Measurements from ENCODE around the gene MEGF6.

MEGF6 gene

DNA sequence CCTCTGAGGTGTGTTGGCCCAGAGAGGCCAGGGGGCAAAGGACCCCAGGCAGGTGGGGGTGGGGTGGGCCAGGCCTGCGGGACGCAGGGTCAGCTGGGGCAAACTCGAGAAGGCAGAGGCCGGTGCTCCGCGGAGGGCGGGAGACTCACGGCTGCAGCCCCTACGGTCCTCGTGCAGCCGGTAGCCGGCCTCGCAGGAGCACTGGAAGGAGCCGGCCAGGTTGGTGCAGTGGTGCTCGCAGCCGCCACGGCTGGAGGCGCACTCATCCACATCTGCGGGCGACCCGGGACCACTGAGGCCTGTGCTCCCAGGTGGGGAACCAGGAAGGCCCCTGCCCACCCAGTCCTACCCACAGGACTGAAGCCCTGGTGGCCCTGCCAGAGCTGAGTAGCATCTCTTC lies 101.6 kb downstream of the MEGF6 start:
- Mint-ChIP-seq H3K4me3 (no peak overlapping the region), H3K36me3 (ENCODE audit: low read depth) (no peaks in the 10 kb centered on the region), H3K27ac (no peak overlapping the region), H3K27me3 (ENCODE audit: low read depth, poor library complexity) (no peaks in the 10 kb centered on the region), H3K4me1 (no peaks in the 10 kb centered on the region), H3K9me3 (no peaks in the 10 kb centered on the region)
- TF ChIP-seq, protein P1, sequence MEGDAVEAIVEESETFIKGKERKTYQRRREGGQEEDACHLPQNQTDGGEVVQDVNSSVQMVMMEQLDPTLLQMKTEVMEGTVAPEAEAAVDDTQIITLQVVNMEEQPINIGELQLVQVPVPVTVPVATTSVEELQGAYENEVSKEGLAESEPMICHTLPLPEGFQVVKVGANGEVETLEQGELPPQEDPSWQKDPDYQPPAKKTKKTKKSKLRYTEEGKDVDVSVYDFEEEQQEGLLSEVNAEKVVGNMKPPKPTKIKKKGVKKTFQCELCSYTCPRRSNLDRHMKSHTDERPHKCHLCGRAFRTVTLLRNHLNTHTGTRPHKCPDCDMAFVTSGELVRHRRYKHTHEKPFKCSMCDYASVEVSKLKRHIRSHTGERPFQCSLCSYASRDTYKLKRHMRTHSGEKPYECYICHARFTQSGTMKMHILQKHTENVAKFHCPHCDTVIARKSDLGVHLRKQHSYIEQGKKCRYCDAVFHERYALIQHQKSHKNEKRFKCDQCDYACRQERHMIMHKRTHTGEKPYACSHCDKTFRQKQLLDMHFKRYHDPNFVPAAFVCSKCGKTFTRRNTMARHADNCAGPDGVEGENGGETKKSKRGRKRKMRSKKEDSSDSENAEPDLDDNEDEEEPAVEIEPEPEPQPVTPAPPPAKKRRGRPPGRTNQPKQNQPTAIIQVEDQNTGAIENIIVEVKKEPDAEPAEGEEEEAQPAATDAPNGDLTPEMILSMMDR (IDR thresholded peaks at IDR 0.05), result no peak
- no peak for DNase-seq

DNA sequence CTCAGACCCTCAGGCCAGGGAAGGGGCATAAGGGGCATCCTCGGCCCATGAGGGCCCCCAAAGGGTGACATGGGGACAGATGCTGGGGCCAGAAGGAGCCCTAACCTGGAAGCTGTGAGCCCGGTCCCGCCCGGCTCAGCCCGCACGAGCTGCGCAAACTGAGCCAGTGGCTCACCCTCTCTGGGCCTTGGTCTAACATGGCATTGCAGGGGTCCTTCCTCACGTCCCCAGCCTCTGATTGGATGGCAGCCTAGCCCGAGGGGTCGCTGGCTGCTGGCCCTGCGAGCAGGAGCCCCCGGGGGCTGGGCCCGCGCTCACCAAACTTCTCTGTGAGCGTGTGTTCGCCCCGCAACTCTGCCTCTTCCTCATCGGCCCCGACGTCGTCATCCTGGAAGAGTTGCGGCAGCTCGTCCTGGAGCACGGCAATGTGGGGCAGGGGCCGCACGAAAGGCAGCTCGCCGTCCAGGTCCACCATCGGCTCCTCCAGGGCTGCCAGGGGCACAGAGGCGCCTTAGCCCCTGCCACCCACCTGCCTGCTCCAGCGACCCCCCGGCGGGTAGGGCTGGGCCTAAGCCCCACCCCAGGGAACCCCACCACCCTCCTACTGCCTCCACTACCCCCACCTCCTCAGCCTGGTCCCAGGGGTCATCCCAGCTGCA lies 102.4 kb downstream of the MEGF6 start:
- Mint-ChIP-seq H3K4me3 (no peak overlapping the region), H3K4me1 (no peaks in the 10 kb centered on the region), H3K36me3 (ENCODE audit: low read depth) (no peaks in the 10 kb centered on the region), H3K27ac (no peak overlapping the region), H3K9me3 (no peaks in the 10 kb centered on the region), H3K27me3 (ENCODE audit: low read depth, poor library complexity) (no peaks in the 10 kb centered on the region)
- DNase-seq, result no peak
- TF ChIP-seq, protein P1 (IDR thresholded peaks at IDR 0.05), result no peak

DNA sequence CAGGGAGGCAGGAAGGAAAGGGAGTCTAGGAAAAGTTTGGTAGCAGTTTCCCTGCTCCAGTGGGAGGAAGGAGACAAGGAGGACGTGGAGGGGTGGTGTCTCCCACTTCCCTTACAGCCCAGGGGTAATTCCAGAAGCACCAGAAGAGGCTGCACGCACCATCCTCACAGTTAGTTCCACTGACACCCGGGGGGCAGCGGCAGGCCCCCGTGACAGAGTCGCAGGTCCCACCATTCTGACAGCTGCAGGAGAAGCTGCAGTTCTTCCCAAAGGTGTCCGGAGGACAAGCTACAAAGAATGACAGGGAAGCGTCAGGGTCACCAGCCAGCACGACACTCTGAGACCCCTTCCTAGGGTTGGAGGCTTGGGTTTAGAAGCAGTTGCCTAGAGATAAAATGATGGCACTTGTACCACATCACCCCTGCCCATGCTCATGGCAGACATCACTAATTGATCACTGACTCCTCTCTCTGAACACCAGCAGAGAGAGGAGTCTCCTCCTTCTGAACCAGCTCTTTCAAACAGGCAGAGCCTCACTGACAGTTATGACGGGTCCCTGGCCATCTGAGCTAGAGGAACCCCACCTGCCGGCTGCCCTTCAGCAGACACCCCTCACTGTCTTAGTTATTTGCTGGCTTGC lies 103.6 kb downstream of the MEGF6 start:
- no peaks in the 10 kb centered on the region for H3K36me3 Mint-ChIP-seq (ENCODE audit: low read depth)
- DNase-seq, result no peak
- no peaks in the 10 kb centered on the region for H3K27me3 Mint-ChIP-seq (ENCODE audit: low read depth, poor library complexity)
- TF ChIP-seq, protein P1 (IDR thresholded peaks at IDR 0.05), result no peak
- no peak overlapping the region for H3K27ac Mint-ChIP-seq
- no peaks in the 10 kb centered on the region for H3K4me1 Mint-ChIP-seq
- no peak overlapping the region for H3K4me3 Mint-ChIP-seq
- H3K9me3 Mint-ChIP-seq, result no peaks in the 10 kb centered on the region

DNA sequence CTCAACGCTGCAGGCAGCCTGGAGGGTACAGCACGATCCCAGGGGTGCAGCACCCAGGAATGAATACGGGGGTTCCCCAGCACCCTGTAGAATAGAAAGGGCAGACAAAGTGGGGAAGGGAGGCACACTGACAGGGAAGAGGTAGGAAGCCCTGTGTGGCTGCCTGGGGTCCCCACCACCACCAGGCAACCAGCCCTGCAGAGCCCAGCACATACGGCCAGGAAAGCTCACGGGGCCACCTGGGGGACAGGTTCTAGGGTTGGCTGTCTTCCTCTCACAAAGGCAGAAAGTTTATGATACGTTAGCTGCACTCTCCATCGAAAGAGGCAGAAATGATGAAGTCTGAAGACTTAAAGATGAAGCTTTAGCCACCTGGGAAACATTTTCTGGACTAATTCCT lies 104.4 kb downstream of the MEGF6 start:
- Mint-ChIP-seq H3K27ac (no peak overlapping the region), H3K27me3 (ENCODE audit: low read depth, poor library complexity) (no peaks in the 10 kb centered on the region), H3K9me3 (no peaks in the 10 kb centered on the region), H3K4me1 (no peaks in the 10 kb centered on the region), H3K36me3 (ENCODE audit: low read depth) (no peaks in the 10 kb centered on the region), H3K4me3 (no peak overlapping the region)
- TF ChIP-seq, protein P1 (IDR thresholded peaks at IDR 0.05), result no peak
- DNase-seq, result no peak

DNA sequence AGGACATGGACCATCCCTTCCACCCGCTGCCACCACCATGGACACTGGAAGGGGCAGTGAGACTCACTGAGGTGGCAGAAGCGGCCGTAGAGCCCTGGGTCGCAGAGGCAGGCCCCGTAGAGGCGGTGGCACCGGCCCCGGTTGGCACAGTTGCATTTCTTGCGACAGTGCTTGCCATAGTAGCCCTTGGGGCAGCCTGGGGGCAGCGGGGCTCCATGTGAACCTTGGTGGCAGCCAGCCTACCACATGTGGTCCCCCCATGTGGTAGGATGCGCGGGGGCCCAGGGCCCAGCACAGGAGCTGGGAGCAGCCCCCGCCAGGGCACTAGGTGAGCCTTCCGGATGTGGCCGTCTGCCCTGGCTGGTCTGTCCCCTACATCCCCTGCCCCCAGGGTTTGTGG lies 105.3 kb downstream of the MEGF6 start:
- no peak for DNase-seq
- Mint-ChIP-seq H3K9me3 (no peaks in the 10 kb centered on the region), H3K4me1 (no peaks in the 10 kb centered on the region), H3K4me3 (no peak overlapping the region), H3K27me3 (ENCODE audit: low read depth, poor library complexity) (no peaks in the 10 kb centered on the region), H3K36me3 (ENCODE audit: low read depth) (no peaks in the 10 kb centered on the region), H3K27ac (no peak overlapping the region)
- TF ChIP-seq, protein P1 (IDR thresholded peaks at IDR 0.05), result no peak

DNA sequence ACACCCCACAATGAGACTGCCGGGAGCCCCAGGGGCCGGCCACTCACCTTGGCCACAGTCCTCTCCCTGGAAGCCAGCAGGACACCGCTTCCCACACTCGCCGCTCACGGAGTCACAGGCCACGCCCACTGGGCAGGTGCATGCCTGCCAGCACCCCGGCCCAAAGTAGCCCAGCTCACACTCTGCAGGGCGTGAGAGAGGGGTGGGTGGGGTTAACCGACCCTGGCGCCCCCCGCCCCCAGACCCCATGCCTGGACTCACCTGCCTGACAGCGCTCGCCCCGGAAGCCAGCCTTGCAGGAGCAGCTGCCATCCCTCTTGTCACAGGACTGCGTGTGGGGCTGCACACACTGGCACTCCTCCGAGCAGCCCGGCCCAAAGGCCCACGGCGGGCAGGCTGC lies 106.1 kb downstream of the MEGF6 start:
- no peak for DNase-seq
- no peak overlapping the region for H3K27ac Mint-ChIP-seq
- no peaks in the 10 kb centered on the region for H3K4me1 Mint-ChIP-seq
- TF ChIP-seq, protein P1 (IDR thresholded peaks at IDR 0.05), result no peak
- H3K9me3 Mint-ChIP-seq, result no peaks in the 10 kb centered on the region
- H3K4me3 Mint-ChIP-seq, result no peak overlapping the region
- no peaks in the 10 kb centered on the region for H3K27me3 Mint-ChIP-seq (ENCODE audit: low read depth, poor library complexity)
- no peaks in the 10 kb centered on the region for H3K36me3 Mint-ChIP-seq (ENCODE audit: low read depth)

Measured in nephron progenitor cell (in vitro differentiated cells).